GM18526 (cell line): ENCODE data around the gene LECT2.

ENCODE experiments used
- POLR2A ChIP-seq: IDR thresholded peaks from 3 replicates; pipeline ENCODE4 v1.6.1; 2011; ENCODE audit not compliant: insufficient read length; ENCODE audit errors: extremely low read depth

The LECT2 gene

DNA sequence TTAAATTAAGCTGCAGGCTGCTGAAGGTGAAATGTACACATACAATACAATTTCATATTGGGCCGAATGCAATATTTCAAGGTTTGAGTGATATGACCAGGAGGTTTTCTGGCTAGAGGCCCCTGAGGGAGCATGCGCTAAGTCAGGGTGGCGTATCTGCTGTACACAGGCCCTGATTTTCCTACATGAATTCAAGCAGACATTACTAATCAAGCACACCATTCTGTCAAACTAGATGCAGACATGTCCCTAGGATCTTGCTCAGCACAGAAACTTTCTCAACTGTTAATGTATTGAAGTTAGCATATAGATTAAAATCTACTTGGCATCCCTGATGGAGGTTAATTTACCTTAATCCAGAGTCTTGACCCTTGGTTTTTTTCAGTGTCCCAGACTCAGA is 10.7 kb upstream of the LECT2 start:
- TF ChIP-seq POLR2A: no peak

DNA sequence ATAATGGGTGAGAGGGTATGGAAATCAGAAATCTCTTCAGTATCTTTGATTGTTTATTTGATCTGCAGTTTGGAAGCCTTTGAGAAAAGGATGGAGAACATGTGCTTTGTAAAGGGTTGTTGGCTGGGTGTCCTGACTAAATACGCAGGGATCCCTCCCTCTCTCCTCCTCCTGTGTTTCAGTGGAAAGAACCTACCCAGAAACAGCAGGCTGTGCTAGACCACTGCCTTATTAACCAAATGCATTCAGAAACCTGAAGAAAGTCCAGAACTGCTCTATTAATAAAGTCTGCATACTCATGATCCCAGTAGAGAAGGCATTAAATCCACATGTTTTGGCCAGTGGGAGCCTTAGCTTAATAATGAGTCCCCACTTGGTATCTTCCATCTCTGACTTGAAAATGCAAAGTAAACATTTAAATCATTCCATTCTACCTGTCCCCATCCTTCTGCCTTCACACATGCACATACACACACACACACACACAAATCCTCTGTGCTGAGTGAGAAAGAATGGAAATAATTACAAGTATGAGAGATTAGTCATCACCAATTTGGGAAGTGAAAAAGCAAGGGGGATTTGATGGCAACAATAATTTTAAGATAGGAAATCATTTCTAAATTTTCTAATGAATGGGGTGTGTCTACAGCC is 10.0 kb upstream of the LECT2 start:
- no peak for TF ChIP-seq POLR2A

DNA sequence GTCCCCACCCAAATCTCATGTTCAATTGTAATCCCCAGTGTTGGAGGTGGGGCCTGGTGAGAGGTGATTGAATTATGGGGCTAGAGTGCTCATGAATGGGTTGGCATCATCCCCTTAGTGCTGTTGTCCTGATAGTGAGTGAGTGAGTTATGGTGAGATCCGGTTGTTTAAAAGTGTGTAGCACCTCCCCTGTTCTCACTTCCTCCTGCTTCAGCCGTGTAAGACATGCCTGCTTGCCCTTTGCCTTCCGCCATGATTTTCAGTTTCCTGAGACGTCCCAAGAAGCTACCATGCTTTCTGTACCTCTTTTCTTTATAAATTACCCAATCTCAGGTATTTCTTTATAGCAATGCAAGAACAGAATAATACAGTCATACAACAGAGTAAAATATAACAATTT is 742 bp upstream of the LECT2 start:
- TF ChIP-seq POLR2A: no peak

DNA sequence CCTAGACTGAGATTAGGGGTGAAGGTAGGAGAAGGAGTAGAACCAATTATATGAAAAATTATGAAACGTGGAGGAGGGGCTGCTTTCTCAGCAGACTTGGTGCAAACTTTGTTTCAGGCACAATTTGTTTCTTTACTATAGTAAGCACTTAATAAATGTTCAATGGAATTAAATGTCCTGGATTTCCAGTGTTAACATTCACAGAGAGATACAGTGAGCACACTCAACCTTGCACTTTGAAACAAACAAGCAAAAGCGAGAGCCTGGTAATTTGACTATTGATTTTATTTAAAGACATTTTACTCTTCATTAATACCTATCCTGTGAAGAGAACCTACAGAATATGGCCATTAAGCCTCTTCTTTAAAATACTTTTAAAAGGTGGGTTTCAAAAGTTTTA is 933 bp downstream of the LECT2 start:
- no peak for TF ChIP-seq POLR2A

GRCh38 chr5:135952683-135953082 is 2.1 kb downstream of the LECT2 start:
- no peak for TF ChIP-seq POLR2A

GRCh38 chr5:135951807-135952206 is 3.0 kb downstream of the LECT2 start:
- TF ChIP-seq POLR2A: no peak

DNA sequence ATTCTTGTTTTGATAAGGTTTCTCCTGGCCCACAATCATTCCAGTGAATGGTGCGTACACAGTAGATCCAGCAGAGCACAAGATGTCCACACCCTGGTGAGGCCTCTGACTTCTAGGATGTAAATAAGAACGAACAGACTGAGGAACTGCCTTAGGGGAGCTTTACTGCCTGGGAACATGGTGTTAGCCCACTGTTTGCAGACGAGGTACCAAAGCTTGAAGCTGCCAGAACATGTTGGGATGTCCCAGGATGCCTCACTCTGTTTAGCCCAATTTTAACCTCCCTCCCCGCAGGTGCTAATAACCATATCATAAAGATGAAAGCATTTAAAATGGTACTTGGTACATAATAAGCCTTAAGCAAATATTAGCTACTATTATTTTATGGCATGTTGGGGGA is 3.5 kb downstream of the LECT2 start:
- no peak for TF ChIP-seq POLR2A

DNA sequence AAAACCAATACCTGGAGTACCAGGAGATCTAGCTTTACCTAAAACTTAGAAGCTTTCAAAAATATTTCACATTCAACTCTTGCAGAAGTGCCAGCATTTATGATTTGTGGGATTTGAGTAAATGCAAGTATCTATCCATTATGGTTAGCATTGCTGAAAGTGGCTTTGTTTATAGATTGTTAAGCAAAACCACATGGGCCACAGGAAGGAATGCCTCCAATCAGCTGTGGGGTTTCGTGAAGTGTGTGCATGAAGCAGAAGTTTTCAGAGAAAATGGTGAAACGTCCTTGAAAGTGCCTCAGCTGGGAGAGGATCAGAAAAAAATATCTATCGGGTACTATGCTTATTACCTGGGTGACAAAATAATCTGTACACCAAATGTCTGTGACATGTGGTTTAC is 4.2 kb downstream of the LECT2 start:
- TF ChIP-seq POLR2A: no peak

DNA sequence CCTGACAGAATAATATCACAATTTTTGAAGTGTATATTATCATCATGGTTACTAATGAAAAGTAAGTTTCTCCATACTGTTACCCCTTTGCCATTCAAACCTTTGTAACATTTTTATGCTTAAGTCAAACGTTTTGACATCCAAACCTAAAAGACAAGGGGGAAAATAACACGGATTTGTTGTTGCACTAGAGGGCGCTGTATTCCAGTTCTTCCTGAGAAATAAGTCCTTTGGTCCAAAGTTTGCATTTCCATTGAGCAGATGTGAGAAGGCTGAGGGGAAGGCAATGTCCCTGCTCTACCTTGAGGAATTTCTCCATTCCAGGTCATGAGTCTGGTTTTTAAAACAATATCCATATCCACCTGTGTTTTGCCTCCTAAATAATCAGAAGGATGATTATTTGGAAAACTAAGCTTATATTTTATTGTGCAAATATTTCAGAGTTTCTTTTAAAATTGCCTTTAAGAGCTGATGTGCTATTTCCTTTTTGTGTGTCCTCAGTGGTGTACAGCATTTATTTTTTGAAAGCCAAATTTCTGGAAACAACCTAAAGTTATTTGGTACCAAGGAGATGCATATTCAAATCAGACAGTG is 9.7 kb downstream of the LECT2 start:
- TF ChIP-seq POLR2A: no peak

DNA sequence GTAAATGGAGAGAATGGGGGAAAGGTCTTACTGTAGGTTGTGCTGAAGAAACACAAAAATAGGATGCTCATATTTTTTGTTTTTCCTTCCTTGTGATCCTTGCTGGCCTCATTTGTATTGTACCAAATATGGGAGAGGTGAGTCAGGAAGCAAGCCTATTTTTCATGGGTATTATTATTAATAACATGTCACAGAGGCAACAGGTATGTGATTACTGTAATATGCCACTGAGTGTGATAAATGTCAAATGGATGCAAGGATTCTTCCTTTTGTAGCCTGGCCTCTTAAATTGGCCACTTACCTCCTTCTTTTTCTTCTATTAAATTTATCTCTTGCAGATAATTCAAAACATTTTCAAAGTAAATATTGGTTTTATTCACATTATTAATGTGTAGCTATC is 10.2 kb downstream of the LECT2 start:
- TF ChIP-seq POLR2A: no peak

DNA sequence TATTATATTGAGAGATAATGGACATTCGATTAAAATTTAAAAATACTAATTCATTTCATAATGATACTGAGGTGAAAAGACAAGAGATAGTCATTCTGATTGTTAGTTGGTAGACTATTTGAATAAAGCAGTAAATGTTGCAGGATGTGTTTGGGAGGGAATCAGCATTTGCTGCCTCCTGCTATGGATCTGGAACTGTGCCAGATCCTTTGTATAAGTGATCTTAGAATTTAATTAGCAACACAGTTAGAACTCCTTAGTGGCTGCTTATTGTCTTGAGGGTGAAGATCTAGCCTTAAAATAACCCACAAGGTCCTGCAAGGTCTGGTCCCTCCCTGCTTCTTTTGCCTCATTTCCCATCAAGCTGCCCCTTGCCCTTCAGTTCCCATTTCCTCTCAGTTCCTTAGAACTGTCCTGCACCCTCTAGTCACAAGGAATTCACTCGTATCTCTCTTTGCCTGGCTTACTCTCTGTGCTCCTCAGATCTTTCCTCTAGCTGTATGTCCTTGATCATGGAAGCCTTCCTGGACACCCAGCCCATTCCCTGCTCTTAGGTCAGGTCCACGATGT is 12.5 kb downstream of the LECT2 start:
- no peak for TF ChIP-seq POLR2A

GRCh38 chr5:135941711-135942110 is 13.1 kb downstream of the LECT2 start:
- no peak for TF ChIP-seq POLR2A

GRCh38 chr5:135937245-135937911 is 17.4 kb downstream of the LECT2 start:
- TF ChIP-seq POLR2A: no peak

- TF ChIP-seq POLR2A: no peak
These were observed 19.8 kb downstream of the LECT2 start for GRCh38 chr5:135934939-135935338.

DNA sequence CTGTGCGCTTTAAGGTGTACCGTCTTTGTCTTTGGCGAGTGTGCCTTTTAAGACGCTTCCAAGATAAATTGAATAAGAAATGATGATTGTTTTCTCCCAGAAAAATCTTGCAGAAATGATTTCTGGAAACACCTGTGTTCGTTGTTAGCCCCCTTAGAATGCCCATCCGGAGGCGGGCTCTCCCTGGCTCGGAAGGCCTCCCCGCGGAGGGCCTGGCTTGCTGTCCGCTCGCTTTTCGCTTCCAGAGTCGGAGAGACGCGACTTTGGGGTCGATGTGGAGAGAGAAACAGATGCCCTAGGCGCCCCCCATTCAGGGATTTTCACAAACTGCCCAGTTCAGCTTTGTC is 23.9 kb downstream of the LECT2 start:
- TF ChIP-seq POLR2A: no peak
